Cardiac fibroblast (primary cell): Measurements from ENCODE around the gene ZNF500.
A peak's percentile ranks its signal among the peaks of the same experiment; 100 is the strongest.

Experiments
- DNase-seq, 2 donors: peaks; one replicate each; pipeline versions ENCODE4 v3.0.0 to v3.0.0-alpha.2; 2010; ENCODE audit warnings: low read depth in 2 of 2
- H3K4me3 ChIP-seq, 2 donors: replicated peaks in 1 of 2; 1 replicate in 1 of 2; 2 replicates in 1 of 2; pipeline ENCODE4 v1.5.1; 2011; ENCODE audit warnings: low read depth in 2 of 2, low read length in 2 of 2, mild to moderate bottlenecking in 2 of 2, moderate library complexity in 1 of 2
- TF ChIP-seq, protein P1 (sequence below): IDR thresholded peaks from one replicate; pipeline ENCODE4 v1.5.1; 2011; ENCODE audit warnings: low read depth, mild to moderate bottlenecking, low read length, inconsistent platforms

Gene ZNF500

DNA sequence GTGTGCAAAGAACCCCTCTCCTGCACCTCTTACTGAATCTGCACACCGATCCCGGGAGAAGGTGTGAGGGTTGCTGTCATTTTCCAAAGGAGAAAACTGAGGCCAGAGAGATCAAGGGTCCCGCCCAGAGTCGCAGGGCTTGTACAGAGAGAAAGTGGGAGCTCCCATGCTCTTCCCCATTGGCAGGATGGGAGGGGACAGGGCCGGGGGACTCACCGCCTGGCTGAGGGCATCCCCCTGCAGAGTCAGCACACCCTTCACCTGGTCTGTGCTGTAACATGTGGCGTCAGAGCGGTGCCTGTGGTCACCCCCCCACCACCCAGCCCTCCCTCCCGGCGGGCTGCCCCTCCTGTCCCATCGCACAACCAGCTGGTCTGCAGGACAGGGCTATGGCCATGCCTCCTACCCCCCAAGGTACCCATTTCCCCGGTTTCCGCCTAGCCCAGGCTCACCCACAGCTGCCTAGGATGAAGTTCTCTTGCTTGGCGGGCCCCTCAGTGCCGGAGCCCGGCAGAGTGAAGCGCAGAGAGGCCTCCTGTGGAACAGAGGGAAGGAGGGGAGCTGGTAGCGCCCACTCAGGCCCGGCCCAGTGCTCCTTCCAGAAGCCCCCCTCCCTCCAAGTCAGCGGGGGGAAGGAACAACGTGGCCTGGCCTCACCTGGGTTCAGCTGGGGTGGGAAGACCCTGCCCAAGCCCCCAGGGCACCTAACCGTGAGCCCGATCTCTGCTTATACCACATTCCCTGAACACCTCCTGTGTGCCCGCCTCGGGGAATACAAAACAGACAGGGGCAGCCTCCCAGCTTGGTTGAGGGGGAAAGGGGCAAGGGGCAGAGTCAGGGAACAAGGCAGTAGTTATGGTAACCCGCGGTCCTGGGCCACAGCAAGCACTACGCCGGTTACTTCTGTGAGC lies 34.3 kb upstream of the ZNF500 start:
- peak overlapping the region; percentile 67 to 78 for H3K4me3 ChIP-seq
- DNase-seq: no peak
- TF ChIP-seq, protein P1, sequence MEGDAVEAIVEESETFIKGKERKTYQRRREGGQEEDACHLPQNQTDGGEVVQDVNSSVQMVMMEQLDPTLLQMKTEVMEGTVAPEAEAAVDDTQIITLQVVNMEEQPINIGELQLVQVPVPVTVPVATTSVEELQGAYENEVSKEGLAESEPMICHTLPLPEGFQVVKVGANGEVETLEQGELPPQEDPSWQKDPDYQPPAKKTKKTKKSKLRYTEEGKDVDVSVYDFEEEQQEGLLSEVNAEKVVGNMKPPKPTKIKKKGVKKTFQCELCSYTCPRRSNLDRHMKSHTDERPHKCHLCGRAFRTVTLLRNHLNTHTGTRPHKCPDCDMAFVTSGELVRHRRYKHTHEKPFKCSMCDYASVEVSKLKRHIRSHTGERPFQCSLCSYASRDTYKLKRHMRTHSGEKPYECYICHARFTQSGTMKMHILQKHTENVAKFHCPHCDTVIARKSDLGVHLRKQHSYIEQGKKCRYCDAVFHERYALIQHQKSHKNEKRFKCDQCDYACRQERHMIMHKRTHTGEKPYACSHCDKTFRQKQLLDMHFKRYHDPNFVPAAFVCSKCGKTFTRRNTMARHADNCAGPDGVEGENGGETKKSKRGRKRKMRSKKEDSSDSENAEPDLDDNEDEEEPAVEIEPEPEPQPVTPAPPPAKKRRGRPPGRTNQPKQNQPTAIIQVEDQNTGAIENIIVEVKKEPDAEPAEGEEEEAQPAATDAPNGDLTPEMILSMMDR: no peak

DNA sequence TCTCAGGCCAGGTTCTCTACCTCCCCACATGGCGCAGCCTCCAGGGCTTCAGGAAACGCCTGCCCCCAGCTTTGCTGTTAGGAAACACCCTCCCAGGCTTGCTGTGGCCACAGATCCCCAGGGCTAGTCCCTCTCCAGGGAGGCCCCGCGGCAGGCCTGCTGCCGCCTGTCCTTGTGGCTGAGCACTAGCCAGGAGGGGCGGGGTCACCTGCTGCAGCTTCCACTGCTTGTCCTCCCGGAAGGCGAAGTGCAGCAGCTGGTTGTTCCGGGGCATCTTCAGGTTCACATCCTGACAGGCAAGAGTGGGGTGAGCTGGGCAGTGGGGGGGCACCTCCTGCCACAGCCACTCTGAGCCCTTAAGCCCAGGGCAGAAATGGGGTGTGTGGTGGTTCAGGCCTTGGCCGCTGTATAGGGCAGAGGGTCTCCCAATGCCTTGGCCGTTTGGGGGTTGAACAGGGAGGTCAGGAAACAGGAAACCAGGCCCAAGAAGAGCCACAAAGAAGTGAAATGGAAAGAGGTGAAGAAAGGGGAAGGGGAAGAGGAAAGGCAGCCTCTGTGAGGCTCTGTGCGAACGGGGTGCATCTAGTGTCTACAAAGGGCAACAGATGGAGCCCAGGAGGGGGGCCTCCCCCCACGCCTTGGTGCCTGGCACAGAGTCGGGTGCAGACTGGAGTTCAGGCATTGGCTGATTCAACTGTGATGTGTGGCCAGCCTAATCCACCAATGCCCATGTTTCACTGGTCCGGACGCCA lies 33.5 kb upstream of the ZNF500 start:
- no peak for DNase-seq
- TF ChIP-seq, protein P1: no peak
- H3K4me3 ChIP-seq: no peak overlapping the region

DNA sequence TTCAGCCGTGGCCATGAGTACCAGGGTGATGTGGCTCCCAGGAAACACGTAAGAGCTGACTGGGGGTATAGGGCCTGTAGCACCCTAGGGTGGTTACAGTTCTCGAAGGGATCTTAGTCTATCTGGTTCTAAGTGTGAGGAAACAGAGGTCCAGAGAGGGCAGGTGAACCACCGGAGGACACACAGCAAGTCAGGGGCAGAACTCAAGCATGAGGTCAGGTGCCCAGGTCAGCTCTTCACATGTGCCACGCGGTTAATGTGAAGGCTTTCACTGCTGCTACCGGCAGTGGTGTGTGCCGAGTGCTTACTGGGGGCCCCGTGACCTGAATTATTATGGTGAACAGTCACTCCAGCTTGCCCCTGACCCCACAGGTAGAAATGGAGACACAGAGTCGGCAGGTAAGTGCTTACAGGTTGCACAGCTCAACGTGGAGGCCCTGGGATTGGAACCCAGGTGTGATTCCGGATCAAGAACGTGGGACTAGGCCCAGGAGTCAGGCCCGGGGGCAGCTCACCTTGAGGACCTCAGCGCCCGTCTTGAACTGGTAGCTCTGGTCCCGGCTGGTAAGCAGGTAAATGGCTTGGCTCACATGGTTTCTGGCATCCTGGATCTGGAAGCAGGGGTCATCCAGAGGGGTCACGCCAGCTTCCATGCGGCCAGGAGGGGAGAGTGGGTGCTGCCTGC lies 32.4 kb upstream of the ZNF500 start:
- no peak overlapping the region for H3K4me3 ChIP-seq
- DNase-seq: no peak
- TF ChIP-seq, protein P1: no peak

DNA sequence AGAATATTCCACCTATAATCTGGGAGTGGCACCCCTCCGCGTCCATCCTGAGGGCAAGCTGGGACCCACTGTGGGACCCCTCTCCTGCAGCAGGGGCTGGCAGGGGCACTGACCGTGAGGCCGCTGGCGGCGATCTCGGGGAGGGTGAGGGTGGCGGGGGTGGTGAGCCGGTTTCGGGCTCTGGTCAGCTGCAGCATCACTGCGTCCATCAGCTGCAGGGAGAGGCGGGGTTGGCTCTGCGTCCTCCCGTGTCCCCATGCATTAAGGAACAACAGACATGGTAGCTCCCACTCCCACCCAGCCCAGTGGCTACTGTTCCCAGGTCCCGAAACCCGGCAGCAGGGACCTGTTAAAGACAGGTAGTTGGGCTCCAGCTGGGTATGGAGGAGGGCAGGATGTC lies 31.5 kb upstream of the ZNF500 start:
- DNase-seq: no peak
- TF ChIP-seq, protein P1: no peak
- no peak overlapping the region for H3K4me3 ChIP-seq

DNA sequence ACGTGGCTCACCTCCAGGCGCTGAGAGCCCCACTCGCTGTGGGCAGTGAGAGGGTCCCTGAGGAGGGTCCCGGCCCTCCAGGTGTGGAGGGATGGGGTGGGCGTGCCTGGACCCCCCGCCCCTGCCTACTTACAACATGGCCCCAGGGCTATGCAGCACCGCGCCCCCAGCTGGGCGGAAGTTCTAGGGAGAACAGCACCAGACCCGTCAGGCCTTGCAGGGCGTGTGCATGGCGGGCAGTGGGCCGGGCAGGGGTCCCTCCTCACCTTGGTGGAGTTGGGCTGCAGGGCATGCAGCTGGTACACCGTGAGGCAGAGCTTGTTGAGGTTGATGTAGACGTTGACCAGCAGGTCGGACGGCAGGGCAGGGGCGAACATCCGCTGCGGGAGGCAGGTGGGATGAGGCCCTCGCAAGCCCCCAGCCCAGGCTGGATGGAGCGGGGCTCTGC lies 30.9 kb upstream of the ZNF500 start:
- H3K4me3 ChIP-seq: no peak overlapping the region
- TF ChIP-seq, protein P1: no peak
- no peak for DNase-seq

DNA sequence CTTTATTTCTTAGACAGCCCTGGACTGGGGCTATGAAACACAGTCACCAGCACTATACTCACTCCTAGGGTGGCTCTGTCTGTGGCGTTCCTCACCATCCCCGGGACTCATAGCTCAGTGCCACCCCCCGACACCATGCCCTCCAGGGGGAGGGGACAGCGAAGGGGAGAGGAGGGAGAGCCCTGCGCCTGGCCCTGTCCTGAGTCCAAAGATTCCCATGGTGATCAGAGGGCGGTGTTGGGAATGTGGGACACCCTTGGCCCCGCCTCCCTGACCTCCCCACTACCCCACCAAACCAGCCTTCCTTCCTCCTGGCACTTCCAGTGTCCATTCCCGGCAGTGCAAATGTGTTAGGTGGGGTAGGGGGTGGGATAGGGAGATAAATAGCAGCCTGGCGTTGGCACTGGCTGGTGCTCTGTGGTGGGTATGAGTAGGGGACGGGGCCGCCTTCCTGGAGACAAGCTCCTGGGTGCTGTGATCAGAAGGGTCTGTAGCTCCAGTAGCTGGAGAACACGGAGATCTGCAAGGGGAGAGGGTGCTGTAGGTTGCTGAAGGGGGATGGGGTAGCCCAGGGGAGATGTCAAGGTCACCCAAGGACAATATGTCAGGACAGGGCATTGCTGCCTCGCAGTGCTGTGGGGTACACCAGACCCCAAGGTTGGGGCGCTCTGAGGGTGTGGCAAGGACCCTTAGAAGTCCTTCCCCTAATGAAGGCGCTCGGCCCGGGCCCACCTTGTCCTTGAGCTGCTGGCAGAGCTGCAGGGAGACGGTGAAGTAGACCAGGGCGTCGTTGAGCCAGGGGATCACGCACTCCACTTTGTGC lies 30.2 kb upstream of the ZNF500 start:
- DNase-seq: no peak
- TF ChIP-seq, protein P1: no peak
- no peak overlapping the region for H3K4me3 ChIP-seq
